ENCODE data around the gene NCAN. TPM values are rescaled to one million over a fixed set of nuclear protein-coding genes. Genes with fewer than 3 reads are reported as not detected.

NCAN gene
- total RNA-seq, 1 donor from 2014 or later = not detected

- H3K36me3 Mint-ChIP-seq (ENCODE audit: low read depth) = no peaks in the 10 kb centered on the region
- peaks cover 8% of the 10 kb centered on the region for H3K4me1 Mint-ChIP-seq (ENCODE audit: low read depth)
- H3K27me3 Mint-ChIP-seq (ENCODE audit: low read depth) = peaks cover 38% of the 10 kb centered on the region
- no peak overlapping the region for H3K27ac Mint-ChIP-seq (ENCODE audit: unreplicated experiment)
- H3K4me3 Mint-ChIP-seq (ENCODE audit: unreplicated experiment) = no peak overlapping the region
- peaks cover 2% of the 10 kb centered on the region for H3K9me3 Mint-ChIP-seq (ENCODE audit: low read depth)
- no peak for TF ChIP-seq CTCF (IDR thresholded peaks at IDR 0.05)
- DNase-seq (ENCODE audit: low spot score) = peak; percentile 91
Measured at GRCh38 chr19:19260417-19261214, 48.9 kb downstream of the NCAN start.

- H3K27ac Mint-ChIP-seq (ENCODE audit: unreplicated experiment) = no peak overlapping the region
- DNase-seq (ENCODE audit: low spot score) = no peak
- H3K36me3 Mint-ChIP-seq (ENCODE audit: low read depth) = no peaks in the 10 kb centered on the region
- H3K4me1 Mint-ChIP-seq (ENCODE audit: low read depth) = peaks cover 8% of the 10 kb centered on the region
- H3K9me3 Mint-ChIP-seq (ENCODE audit: low read depth) = peaks cover 2% of the 10 kb centered on the region
- H3K4me3 Mint-ChIP-seq (ENCODE audit: unreplicated experiment) = peak overlapping the region; percentile 54
- no peak for TF ChIP-seq CTCF (IDR thresholded peaks at IDR 0.05)
- H3K27me3 Mint-ChIP-seq (ENCODE audit: low read depth) = peaks cover 29% of the 10 kb centered on the region
Measured at GRCh38 chr19:19261350-19262189, 49.8 kb downstream of the NCAN start.

- H3K27ac Mint-ChIP-seq (ENCODE audit: unreplicated experiment) = no peak overlapping the region
Measured at GRCh38 chr19:19262190-19263057, 50.7 kb downstream of the NCAN start.

GRCh38 chr19:19263886-19264487 is 52.2 kb downstream of the NCAN start:
- Mint-ChIP-seq H3K4me3 (ENCODE audit: unreplicated experiment) (no peak overlapping the region), H3K4me1 (ENCODE audit: low read depth) (peaks cover 8% of the 10 kb centered on the region), H3K36me3 (ENCODE audit: low read depth) (no peaks in the 10 kb centered on the region), H3K27me3 (ENCODE audit: low read depth) (peaks cover 22% of the 10 kb centered on the region), H3K27ac (ENCODE audit: unreplicated experiment) (no peak overlapping the region), H3K9me3 (ENCODE audit: low read depth) (peaks cover 2% of the 10 kb centered on the region)
- no peak for TF ChIP-seq CTCF (IDR thresholded peaks at IDR 0.05)
- DNase-seq (ENCODE audit: low spot score) = no peak

More at GRCh38 chr19:19262190-19263057, 50.7 kb downstream of the NCAN start:
- no peak for TF ChIP-seq CTCF (IDR thresholded peaks at IDR 0.05)
- Mint-ChIP-seq H3K9me3 (ENCODE audit: low read depth) (peaks cover 2% of the 10 kb centered on the region), H3K27me3 (ENCODE audit: low read depth) (peaks cover 22% of the 10 kb centered on the region), H3K36me3 (ENCODE audit: low read depth) (no peaks in the 10 kb centered on the region), H3K4me1 (ENCODE audit: low read depth) (peaks cover 8% of the 10 kb centered on the region), H3K4me3 (ENCODE audit: unreplicated experiment) (peak overlapping the region; percentile 54)
- no peak for DNase-seq (ENCODE audit: low spot score)

Measured in chondrocyte (in vitro differentiated cells).